ENCODE data around the gene NBPF10.
"Not testable (repeated sequence)": the region's sequence is repeated elsewhere in the genome, so short reads cannot be mapped to it uniquely, and the experiment has no call there.

The NBPF10 gene
- 3.7 to 12.1 (median 4.2) reads per million in 3 experiments for total RNA-seq

- not testable (repeated sequence) for DNase-seq
These were observed at the start of gene NBPF10 for GRCh38 chr1:146144465-146144864. NBPF10 (minus strand) TSS chr1:146144804; CDS start chr1:146144769, 35 bp downstream.

- not testable (repeated sequence) for DNase-seq
These were observed 29.9 kb upstream of the NBPF10 start for GRCh38 chr1:146174531-146174930.

GRCh38 chr1:146167740-146168139 lies 23.1 kb upstream of the NBPF10 start:
- not testable (repeated sequence) for DNase-seq

GRCh38 chr1:146167273-146167672 lies 22.7 kb upstream of the NBPF10 start:
- DNase-seq, result not testable (repeated sequence)
